Measurements from ENCODE around the gene PAX7.
"Not testable (repeated sequence)": the region's sequence is repeated elsewhere in the genome, so short reads cannot be mapped to it uniquely, and the experiment has no call there.

GRCh38 chr1:18767576-18767975, 136.9 kb downstream of the PAX7 start:
- TF ChIP-seq POLR2A (IDR thresholded peaks at IDR 0.05; ENCODE audit: low read length); GATA1 (IDR thresholded peaks at IDR 0.05; ENCODE audit: low read depth, low read length): not testable (repeated sequence)

Data from erythroblast (primary cell).